HCT116 (cell line): ENCODE measurements around the gene SH2D2A.

Experiments
- EZH2 ChIP-seq: fragments of 200-600 bp; sonication (generic); IDR thresholded peaks from 2 replicates; pipeline ENCODE4 v1.6.1; 2017; ENCODE audit warnings: antibody characterized with exemption, mixed run types
- POLR2A ChIP-seq: IDR thresholded peaks from 2 replicates; pipeline ENCODE4 v1.7.0; 2011; ENCODE audit warnings: borderline replicate concordance; ENCODE audit not compliant: insufficient read depth, insufficient read length; ENCODE audit errors: extremely low read depth
- POLR2AphosphoS5 ChIP-seq: IDR thresholded peaks from 2 replicates; pipeline ENCODE4 v1.6.1; 2011; ENCODE audit warnings: mild to moderate bottlenecking, low read depth, low read length, moderate library complexity

GRCh38 chr1:156841295-156841855 lies 24.7 kb upstream of the SH2D2A start:
- TF ChIP-seq EZH2 (no peak), POLR2A (no peak), POLR2AphosphoS5 (no peak)
